Nephron progenitor cell (in vitro differentiated cells): Measurements from ENCODE around the gene MMUT.
A peak's percentile ranks its signal among the peaks of the same experiment; 100 is the strongest.

Experiments
- DNase-seq: peaks from one replicate; pipeline ENCODE4 v3.0.0; 2021
- H3K27ac Mint-ChIP-seq: 2 replicates; pipeline ENCODE4 v1.8.0; 2021; ENCODE audit warnings: mild to moderate bottlenecking, moderate library complexity, mixed read lengths
- H3K27me3 Mint-ChIP-seq: 2 replicates; pipeline ENCODE4 v1.8.0; 2021; ENCODE audit warnings: mild to moderate bottlenecking, low read depth, mixed read lengths; ENCODE audit not compliant: poor library complexity
- H3K36me3 Mint-ChIP-seq: 2 replicates; pipeline ENCODE4 v1.8.0; 2021; ENCODE audit warnings: low read depth, mixed read lengths
- H3K4me1 Mint-ChIP-seq: 2 replicates; pipeline ENCODE4 v1.8.0; 2021; ENCODE audit warnings: mixed read lengths
- H3K4me3 Mint-ChIP-seq: 2 replicates; pipeline ENCODE4 v1.8.0; 2021; ENCODE audit warnings: mild to moderate bottlenecking, moderate library complexity, mixed read lengths
- H3K9me3 Mint-ChIP-seq: 2 replicates; pipeline ENCODE4 v1.8.0; 2021; ENCODE audit warnings: mild to moderate bottlenecking, moderate library complexity, mixed read lengths
- TF ChIP-seq, protein P1 (sequence below): fragments of 200-600 bp; sonication (generic); IDR thresholded peaks from 2 replicates; pipeline ENCODE4 v1.5.0; 2021; ENCODE audit warnings: antibody characterized with exemption

The MMUT gene

DNA sequence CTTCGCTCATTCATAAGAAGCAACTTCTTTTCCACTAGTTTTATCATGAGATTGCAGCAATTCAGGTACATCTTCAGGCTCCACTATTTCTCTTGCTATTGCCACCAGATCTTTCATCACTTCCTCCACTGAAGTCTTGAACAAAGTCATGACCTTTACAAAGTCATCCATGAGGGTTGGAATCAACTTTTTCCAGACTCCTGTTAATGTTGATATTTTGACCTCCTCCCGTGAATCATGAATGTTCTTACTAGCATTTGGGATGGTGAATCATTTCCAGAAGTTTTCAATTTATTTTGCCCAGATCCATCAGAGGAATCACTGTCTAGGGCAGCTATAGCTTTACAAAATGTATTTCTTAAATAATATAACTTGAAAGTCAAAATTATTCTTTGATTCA is 1.6 kb upstream of the MMUT start:
- H3K27ac Mint-ChIP-seq: no peak overlapping the region
- TF ChIP-seq, protein P1, sequence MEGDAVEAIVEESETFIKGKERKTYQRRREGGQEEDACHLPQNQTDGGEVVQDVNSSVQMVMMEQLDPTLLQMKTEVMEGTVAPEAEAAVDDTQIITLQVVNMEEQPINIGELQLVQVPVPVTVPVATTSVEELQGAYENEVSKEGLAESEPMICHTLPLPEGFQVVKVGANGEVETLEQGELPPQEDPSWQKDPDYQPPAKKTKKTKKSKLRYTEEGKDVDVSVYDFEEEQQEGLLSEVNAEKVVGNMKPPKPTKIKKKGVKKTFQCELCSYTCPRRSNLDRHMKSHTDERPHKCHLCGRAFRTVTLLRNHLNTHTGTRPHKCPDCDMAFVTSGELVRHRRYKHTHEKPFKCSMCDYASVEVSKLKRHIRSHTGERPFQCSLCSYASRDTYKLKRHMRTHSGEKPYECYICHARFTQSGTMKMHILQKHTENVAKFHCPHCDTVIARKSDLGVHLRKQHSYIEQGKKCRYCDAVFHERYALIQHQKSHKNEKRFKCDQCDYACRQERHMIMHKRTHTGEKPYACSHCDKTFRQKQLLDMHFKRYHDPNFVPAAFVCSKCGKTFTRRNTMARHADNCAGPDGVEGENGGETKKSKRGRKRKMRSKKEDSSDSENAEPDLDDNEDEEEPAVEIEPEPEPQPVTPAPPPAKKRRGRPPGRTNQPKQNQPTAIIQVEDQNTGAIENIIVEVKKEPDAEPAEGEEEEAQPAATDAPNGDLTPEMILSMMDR: no peak
- H3K27me3 Mint-ChIP-seq: no peaks in the 10 kb centered on the region
- H3K4me1 Mint-ChIP-seq: peaks cover 30% of the 10 kb centered on the region
- no peak for DNase-seq
- H3K9me3 Mint-ChIP-seq: no peaks in the 10 kb centered on the region
- peaks cover 5% of the 10 kb centered on the region for H3K36me3 Mint-ChIP-seq
- peak overlapping the region; percentile 99 for H3K4me3 Mint-ChIP-seq

DNA sequence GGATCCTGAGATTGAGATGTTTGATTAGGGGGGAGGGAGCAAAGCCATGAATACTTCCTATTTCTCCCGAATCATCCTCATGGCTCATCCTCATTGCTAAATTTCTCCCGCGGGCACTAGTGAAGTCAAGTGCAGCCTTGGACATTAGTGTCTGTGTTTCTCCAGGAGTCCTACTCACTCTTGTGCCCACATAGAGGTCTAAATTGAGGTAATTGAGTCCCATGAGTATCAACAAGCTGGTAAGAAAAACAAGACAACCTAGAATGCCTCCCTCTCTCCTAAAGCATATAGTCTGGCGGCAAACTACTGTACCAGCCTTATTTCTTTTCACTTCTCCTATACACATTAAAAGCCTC is 537 bp upstream of the MMUT start:
- Mint-ChIP-seq H3K27me3 (no peaks in the 10 kb centered on the region), H3K9me3 (no peaks in the 10 kb centered on the region), H3K4me1 (peaks cover 30% of the 10 kb centered on the region), H3K27ac (peak overlapping the region; percentile 98), H3K36me3 (peaks cover 11% of the 10 kb centered on the region), H3K4me3 (peak overlapping the region; percentile 99)
- DNase-seq: no peak
- TF ChIP-seq, protein P1: no peak

DNA sequence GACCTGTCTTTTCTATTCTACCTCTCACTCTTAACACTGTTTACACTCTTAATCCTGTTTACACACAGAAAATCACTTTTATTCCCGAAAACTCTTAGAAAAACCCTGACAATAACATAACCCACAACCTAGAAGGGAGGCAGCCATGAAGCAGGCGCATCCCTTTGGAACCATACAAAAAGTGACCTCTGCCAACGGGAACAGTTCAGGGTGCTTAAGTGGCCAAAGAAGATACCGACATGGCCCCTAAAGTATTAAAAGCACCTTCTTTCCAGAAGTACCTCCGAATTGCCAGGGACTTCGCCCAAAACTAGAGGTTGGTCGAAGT is 490 bp downstream of the MMUT start:
- Mint-ChIP-seq H3K4me1 (peaks cover 30% of the 10 kb centered on the region), H3K27me3 (no peaks in the 10 kb centered on the region), H3K4me3 (peak overlapping the region; percentile 99), H3K9me3 (no peaks in the 10 kb centered on the region), H3K27ac (peak overlapping the region; percentile 98), H3K36me3 (peaks cover 14% of the 10 kb centered on the region)
- DNase-seq: no peak
- TF ChIP-seq, protein P1: no peak

DNA sequence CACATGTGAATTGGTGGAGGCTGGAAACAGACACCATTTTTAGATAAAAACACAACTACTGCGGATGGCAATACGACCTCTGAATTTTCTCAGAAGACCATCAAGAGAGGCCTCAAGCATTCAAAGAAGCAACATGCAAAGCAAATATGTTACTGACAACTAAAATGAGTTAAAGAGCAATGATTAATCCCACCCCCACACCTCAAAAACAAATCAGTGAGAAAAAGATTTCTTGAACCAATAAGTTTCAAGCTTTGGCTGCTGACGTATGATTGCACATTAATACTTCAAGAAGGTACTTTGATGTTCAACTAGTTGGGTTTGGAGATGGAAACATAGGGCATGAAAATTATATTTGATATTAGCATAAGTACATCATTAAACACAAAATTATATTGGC is 982 bp downstream of the MMUT start:
- Mint-ChIP-seq H3K4me3 (peak overlapping the region; percentile 99), H3K27me3 (no peaks in the 10 kb centered on the region), H3K27ac (no peak overlapping the region), H3K4me1 (peaks cover 30% of the 10 kb centered on the region), H3K9me3 (no peaks in the 10 kb centered on the region), H3K36me3 (peaks cover 13% of the 10 kb centered on the region)
- DNase-seq: no peak
- TF ChIP-seq, protein P1: no peak

DNA sequence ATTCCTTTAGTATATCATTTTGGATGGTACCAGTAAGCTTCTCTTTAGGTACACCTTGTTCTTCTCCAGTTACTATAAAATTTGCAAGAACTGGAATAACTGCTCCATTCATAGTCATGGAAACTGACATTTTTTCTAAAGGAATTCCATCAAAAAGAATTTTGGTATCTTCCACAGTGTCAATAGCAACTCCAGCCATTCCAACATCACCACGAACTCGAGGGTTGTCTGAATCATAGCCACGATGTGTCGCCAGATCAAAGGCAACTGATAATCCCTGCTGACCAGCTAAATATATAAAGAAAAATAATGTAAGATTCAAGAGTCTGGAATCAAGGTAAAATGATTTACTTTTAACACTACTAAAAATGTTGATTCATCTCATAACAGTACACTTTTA is 5.3 kb downstream of the MMUT start:
- no peaks in the 10 kb centered on the region for H3K27me3 Mint-ChIP-seq
- DNase-seq: no peak
- H3K36me3 Mint-ChIP-seq: peaks cover 24% of the 10 kb centered on the region
- H3K27ac Mint-ChIP-seq: no peak overlapping the region
- TF ChIP-seq, protein P1: no peak
- H3K9me3 Mint-ChIP-seq: no peaks in the 10 kb centered on the region
- peaks cover 18% of the 10 kb centered on the region for H3K4me1 Mint-ChIP-seq
- no peak overlapping the region for H3K4me3 Mint-ChIP-seq

DNA sequence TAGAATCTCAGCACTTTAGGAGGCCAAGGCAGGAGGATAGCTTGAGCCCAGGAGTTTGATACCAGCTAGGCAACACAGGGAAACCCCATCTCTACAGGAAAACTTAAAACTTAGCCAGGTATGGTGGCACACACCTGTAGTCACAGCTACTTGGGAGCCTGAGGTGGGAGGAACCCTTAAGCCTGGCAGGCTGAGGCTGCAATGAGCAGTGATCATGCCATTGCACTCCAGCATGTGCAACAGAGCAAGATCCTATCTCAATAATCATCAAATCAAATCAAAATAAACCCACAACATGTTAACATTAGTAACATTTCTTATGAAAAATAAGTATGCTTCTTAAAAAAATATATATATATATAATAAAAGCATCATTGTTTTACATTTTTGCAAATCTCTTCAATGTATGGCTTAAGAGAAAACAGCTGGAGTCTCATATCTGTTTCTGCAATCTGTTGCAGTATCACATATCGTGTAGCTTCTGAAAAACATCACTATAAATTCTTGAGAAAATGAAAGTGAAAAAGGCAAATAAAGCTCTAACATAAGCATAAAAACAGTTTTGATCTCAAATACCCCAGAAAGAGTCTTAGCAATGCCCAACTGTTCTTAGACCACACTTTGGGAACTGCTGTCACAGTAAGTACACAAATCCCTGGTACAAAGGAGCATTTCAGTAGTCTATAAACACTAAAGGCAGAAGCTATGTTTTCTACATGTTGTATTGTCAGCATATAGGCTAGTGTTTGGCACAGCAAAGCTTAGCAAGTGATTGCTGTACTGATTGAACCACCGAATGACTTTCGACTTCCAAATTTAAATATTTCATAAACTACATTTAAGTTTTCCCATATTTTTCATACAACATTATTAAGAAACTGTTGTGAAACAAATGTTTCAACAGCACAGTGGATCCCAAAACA is 8.0 kb downstream of the MMUT start:
- Mint-ChIP-seq H3K4me1 (no peaks in the 10 kb centered on the region), H3K36me3 (peaks cover 35% of the 10 kb centered on the region), H3K27ac (no peak overlapping the region), H3K9me3 (no peaks in the 10 kb centered on the region), H3K4me3 (no peak overlapping the region), H3K27me3 (no peaks in the 10 kb centered on the region)
- TF ChIP-seq, protein P1: no peak
- DNase-seq: no peak
